NB4 (cell line): ENCODE data around the gene FARP1.

Experiments
- DNase-seq: peaks from one replicate; pipeline ENCODE4 v3.0.0; 2010; ENCODE audit warnings: low read depth
- H3K4me3 ChIP-seq: one replicate; pipeline ENCODE4 v1.5.1; 2011; ENCODE audit warnings: mild to moderate bottlenecking, low read depth, low read length, moderate library complexity
- MYC ChIP-seq: IDR thresholded peaks from 2 replicates; pipeline ENCODE4 v1.6.1; 2011; ENCODE audit warnings: low read depth, low read length
- POLR2A ChIP-seq: IDR thresholded peaks from 2 replicates; pipeline ENCODE4 v1.6.1; 2011; ENCODE audit warnings: mild to moderate bottlenecking; ENCODE audit not compliant: insufficient read length; ENCODE audit errors: extremely low read depth
- TF ChIP-seq, protein P1 (sequence below): IDR thresholded peaks from 2 replicates; pipeline ENCODE4 v1.6.1; 2011; ENCODE audit warnings: low read depth, low read length
- TF ChIP-seq, protein P2 (sequence below): IDR thresholded peaks from one replicate; pipeline ENCODE4 v1.5.1; 2012; ENCODE audit warnings: low read depth, low read length

Gene FARP1

DNA sequence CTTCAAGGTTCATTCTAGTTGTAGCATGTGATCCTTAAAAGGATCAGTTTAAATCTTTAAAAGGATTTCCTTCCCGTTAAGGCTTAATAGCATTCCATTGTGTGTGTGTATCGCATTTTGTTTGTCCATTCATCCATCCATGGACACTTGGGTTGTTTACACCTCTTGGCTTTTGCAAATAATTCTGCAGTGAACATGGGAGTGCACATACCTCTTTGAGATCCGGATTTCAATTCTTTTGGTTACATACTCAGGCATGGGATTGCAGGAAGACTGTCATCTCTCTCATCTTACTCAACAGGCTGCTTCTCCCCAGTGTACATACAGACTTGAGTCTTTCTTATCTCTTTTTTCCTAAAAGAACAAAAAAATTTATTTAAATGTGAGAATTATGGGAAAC lies 32.9 kb downstream of the FARP1 start:
- TF ChIP-seq, protein P1, sequence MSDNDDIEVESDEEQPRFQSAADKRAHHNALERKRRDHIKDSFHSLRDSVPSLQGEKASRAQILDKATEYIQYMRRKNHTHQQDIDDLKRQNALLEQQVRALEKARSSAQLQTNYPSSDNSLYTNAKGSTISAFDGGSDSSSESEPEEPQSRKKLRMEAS, result no peak
- no peak for TF ChIP-seq POLR2A
- no peak for TF ChIP-seq MYC
- TF ChIP-seq, protein P2, sequence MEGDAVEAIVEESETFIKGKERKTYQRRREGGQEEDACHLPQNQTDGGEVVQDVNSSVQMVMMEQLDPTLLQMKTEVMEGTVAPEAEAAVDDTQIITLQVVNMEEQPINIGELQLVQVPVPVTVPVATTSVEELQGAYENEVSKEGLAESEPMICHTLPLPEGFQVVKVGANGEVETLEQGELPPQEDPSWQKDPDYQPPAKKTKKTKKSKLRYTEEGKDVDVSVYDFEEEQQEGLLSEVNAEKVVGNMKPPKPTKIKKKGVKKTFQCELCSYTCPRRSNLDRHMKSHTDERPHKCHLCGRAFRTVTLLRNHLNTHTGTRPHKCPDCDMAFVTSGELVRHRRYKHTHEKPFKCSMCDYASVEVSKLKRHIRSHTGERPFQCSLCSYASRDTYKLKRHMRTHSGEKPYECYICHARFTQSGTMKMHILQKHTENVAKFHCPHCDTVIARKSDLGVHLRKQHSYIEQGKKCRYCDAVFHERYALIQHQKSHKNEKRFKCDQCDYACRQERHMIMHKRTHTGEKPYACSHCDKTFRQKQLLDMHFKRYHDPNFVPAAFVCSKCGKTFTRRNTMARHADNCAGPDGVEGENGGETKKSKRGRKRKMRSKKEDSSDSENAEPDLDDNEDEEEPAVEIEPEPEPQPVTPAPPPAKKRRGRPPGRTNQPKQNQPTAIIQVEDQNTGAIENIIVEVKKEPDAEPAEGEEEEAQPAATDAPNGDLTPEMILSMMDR, result no peak
- no peak overlapping the region for H3K4me3 ChIP-seq
- no peak for DNase-seq

- H3K4me3 ChIP-seq, result no peak within 1 kb of the TSS
- TF ChIP-seq, protein P2, result no peak
- TF ChIP-seq, protein P1, result no peak
- TF ChIP-seq POLR2A, result no peak
- no peak for TF ChIP-seq MYC
- no peak for DNase-seq
These were observed 34.1 kb downstream of the FARP1 start, which contains the start of gene RNF113B for GRCh38 chr13:98176777-98177608. TSS of gene RNF113B (minus strand) at chr13:98177269. CDS start at chr13:98177236, 33 bp downstream.

DNA sequence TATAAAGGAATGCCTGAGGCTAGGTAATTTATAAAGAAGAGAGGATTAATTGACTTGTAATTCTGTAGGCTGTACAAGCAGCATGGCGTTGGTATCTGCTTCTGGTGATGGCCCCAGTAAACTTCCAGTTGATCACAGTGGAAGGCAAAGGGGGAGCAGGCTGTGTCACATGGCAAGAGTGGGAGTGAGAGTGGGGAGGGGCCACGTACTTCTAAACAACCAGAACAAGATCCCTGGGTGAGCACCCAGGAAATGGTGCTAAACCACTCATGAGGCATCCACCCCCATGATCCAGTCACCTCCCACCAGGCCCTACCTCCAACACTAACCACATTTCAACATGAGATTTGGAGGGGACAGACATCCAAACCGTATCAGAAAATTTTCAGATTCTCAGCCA lies 37.2 kb downstream of the FARP1 start:
- DNase-seq, result no peak
- TF ChIP-seq, protein P2, result no peak
- TF ChIP-seq MYC, result no peak
- TF ChIP-seq POLR2A, result no peak
- TF ChIP-seq, protein P1, result no peak
- H3K4me3 ChIP-seq, result no peak overlapping the region

DNA sequence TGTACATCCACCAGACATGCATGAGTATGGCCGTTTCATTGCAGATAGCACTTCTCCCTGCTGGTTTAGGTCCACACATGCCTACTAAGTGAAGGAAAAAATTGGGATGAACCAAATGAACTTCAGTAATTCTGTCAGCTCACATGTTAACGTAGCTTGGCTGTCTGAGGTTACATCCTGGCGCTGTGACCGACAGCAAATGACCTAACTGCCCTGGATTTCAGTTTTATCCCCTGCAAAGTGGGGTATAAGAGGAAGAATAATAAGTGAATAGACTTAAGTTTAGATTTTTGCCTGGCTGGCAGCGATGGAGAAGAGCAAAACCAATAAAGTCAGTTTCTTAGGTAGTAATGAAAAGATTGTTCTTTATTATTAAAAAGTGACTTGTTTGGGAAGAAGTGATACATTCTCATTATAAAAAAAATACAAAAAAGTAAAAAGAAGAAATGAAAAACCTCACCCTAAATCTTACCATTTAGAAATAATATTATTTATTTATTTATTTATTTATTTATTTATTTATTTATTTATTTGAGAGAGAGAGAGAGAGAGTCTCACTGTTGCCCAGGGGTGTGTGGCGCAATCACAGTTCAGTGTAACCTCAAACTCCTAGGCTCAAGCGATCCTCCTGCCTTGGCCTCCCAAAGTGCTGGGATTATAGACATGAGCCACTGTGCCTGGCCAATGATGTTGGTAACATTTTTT lies 38.4 kb downstream of the FARP1 start:
- TF ChIP-seq MYC, result no peak
- TF ChIP-seq, protein P2, result no peak
- TF ChIP-seq, protein P1, result no peak
- TF ChIP-seq POLR2A, result no peak

DNA sequence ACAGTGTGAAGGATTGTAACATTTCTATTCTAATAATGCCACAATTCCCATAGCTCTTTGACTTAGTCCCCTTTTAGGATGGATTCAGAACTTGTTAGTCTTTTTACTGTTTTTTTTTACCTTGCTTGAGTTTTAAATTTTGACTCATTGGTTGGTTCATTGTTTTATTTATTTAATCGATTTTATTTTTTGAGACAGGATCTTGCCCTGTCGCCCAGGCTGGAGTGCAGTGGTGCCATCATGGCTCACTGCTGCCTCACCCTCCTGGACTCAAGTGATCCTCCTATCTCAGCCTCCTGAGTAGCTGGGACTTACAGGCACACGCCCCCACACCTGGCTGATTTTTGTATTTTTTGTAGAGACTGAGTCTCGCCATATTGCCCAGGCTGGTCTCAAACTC lies 39.3 kb downstream of the FARP1 start:
- H3K4me3 ChIP-seq, result no peak overlapping the region
- TF ChIP-seq, protein P2, result no peak
- TF ChIP-seq, protein P1, result no peak
- TF ChIP-seq POLR2A, result no peak
- no peak for TF ChIP-seq MYC
- DNase-seq, result no peak

More for the DNA sequence above, 38.4 kb downstream of the FARP1 start:
- H3K4me3 ChIP-seq, result no peak overlapping the region
- no peak for DNase-seq
